Right ventricle myocardium superior (tissue), 1 donor: Measurements from ENCODE around the gene CYP1A1. TPM values are rescaled to one million over a fixed set of nuclear protein-coding genes. Genes with fewer than 3 reads are reported as not detected.
A peak's percentile ranks its signal among the peaks of the same experiment; 100 is the strongest.
"Not testable (repeated sequence)": the region's sequence is repeated elsewhere in the genome, so short reads cannot be mapped to it uniquely, and the experiment has no call there.

Experiments used
- ATAC-seq: fragments of 200-7000 bp; cut with Tn5 transposase; one replicate; pipeline ENCODE4 v1.9.1; 2020; ENCODE audit warnings: mild to moderate bottlenecking; ENCODE audit not compliant: poor library complexity
- DNase-seq: peaks from one replicate; pipeline ENCODE4 v3.0.0-alpha.2; 2020
- intact Hi-C: fragments of 100-400 bp; cut with DNase I; formaldehyde crosslinking; loops from one replicate; pipeline ENCODE4 v1.11.2; 2022
- total RNA-seq: library from RNA; stranded (reverse); fragmentation: NEBNext Ultra II Directional; extraction: Animal tissue kit (Norgen Biotek cat#: 25700); gene quantifications from one replicate; pipeline ENCODE4 v1.2.1, GENCODE V29; 2021
- donor health status: DM: no; HTN: yes; CAD: no; lungs with severe emphysema.

CYP1A1 gene
- total RNA-seq, 1 donor from 2014 or later: 0.30 TPM

GRCh38 chr15:74746389-74746788 lies 21.1 kb upstream of the CYP1A1 start:
- DNase-seq (no peak), ATAC-seq (no peak)
- intact Hi-C loops: no loop called here

- intact Hi-C loops: no loop called here
- ATAC-seq (no peak), DNase-seq (no peak)
Measured at GRCh38 chr15:74742422-74742821, 17.1 kb upstream of the CYP1A1 start.

DNA sequence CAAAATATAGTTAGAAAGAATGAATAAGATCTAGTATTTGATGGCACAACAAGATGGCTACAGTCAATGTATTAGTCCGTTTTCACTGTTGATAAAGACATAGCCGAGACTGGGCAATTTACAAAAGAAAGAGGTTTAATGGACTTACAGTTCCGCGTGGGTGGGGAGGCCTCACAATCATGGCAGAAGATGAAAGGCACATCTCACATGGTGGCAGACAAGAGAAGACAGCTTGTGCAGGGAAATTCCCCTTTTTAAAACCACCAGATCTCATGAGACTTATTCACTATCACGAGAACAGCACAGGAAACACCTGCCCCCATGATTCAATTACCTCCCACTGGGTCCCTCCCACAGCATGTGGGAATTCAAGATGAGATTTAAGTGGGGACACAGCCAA lies 12.9 kb upstream of the CYP1A1 start:
- DNase-seq, intact Hi-C loops, ATAC-seq: not testable (repeated sequence)

DNA sequence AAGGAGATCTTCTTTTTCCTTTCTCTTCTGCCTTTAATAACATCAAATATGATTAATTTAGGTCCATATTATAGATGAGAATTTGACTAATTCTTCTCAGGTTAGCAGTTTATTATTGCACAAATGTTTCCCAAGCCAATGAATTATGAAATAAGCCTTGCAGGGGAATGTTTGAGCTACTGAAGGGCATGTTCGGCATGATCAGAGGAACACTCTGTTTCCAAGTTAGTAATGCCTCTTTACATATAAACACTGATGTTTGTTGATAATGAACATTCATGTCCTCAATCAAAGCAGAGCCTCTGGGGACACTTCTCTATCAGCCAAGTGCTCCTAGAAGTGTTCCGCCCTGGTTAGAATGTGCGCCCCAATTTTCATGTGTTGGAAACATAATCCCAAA lies 10.0 kb upstream of the CYP1A1 start:
- intact Hi-C loops: no loop called here
- no peak for ATAC-seq
- DNase-seq: no peak

GRCh38 chr15:74733269-74733668 lies 7.9 kb upstream of the CYP1A1 start:
- DNase-seq (no peak), ATAC-seq (no peak)
- intact Hi-C loops: no loop called here

DNA sequence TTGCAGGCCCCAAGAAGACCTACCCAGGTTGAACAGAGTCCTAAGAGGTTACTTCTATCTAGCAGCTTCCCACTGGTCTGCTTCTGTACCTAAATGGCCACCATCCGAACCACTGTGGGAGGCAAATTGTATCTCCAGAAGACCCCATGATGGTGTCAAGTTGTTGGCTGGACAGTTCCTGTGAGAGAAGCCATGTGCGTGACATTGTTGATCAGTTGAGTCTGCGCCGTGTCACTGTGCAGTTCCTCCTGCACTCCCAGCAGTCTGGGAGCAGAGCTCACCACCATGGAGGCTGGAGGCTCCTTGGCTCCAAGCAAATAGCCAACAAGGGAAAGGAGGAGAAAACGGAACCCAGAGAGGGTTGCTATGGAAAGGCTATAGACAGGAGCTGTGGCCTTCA lies 7.5 kb upstream of the CYP1A1 start:
- DNase-seq: no peak
- ATAC-seq: no peak
- intact Hi-C loops: no loop called here

DNA sequence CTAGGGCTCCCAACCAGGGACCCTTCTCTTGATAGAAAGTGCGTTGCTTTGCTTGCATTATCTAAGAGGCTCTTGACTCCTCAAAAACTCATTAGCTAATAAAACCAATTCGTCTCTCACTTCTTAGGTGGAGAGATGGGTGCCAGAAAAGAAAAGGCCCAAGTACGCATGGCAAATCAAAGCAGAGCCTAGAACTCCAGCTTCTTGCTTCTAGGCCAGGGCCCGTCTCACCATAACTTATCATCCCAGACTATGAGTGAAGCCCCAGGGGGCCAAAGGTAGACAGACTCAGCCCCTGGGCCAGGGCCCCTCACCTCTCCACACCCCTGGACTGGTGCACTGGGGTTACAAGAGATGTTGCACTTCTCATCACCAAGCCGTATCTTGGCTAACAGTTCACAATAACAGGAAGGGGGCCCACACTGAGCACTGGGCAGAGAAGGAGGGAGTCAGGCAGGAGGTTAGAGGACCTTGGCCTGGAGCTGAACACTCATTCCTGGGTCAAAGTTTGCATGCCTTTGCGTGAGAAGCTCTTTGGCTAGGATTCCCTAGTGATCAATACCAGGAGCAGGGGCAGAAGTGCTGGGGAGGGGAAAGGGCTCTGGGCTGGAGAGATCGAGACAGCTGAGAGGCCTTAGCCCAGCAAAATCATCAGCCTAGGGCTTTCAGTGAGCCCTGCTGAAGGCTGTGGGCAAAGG lies 5.4 kb upstream of the CYP1A1 start:
- no peak for ATAC-seq
- intact Hi-C loops: no loop called here
- DNase-seq: no peak

DNA sequence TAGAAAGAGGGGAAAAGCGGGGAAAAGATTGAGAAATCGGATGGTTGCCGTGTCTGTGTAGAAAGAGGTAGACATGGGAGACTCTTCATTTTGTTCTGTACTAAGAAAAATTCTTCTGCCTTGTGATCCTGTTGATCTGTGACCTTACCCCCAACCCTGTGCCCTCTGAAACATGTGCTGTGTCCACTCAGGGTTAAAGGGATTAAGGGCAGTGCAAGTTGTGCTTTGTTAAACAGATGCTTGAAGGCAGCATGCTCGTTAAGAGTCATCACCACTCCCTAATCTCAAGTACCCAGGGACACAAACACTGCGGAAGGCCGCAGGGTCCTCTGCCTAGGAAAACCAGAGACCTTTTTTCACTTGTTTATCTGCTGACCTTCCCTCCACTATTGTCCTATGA lies 4.0 kb upstream of the CYP1A1 start:
- ATAC-seq, DNase-seq, intact Hi-C loops: not testable (repeated sequence)

GRCh38 chr15:74728699-74729098 lies 3.4 kb upstream of the CYP1A1 start:
- intact Hi-C loops, ATAC-seq, DNase-seq: not testable (repeated sequence)

DNA sequence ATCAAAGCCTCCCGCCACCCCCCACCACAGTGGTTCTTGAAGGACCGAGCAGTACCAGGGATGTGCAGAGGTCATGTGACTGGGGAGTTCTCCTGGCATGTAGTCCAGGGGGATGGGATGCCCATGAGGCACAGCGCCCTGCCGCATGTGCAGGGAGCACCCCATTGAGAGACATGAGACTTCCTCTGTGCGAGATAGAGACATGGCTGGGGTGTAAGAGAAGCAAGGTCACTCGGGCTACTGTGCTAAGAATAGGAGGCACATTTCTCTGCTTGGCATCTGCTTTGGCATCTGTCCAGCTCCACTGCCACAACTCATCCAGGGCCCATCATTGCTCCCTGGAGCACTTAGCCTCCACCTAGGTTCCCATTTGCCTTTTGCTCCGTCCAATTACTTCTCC lies 2.4 kb upstream of the CYP1A1 start:
- peak; percentile 56 for DNase-seq
- ATAC-seq: peak; percentile 81
- intact Hi-C loops: no loop called here

- no peak for ATAC-seq
- intact Hi-C loops: no loop called here
- no peak for DNase-seq
Measured at GRCh38 chr15:74726774-74727164, 1.4 kb upstream of the CYP1A1 start.

- ATAC-seq: peak; percentile 77
- intact Hi-C loops: no loop called here
- peak; percentile 71 for DNase-seq
Measured at GRCh38 chr15:74725845-74726773, 781 bp upstream of the CYP1A1 start.

- no peak for DNase-seq
- ATAC-seq: no peak
- intact Hi-C loops: no loop called here
Measured at GRCh38 chr15:74724570-74725224, 631 bp downstream of the CYP1A1 start.

- intact Hi-C loops: no loop called here
- ATAC-seq (peak; percentile 22), DNase-seq (no peak)
Measured at GRCh38 chr15:74723754-74724334, 1.5 kb downstream of the CYP1A1 start.

GRCh38 chr15:74723187-74723586 lies 2.1 kb downstream of the CYP1A1 start:
- ATAC-seq (no peak), DNase-seq (no peak)
- intact Hi-C loops: no loop called here

DNA sequence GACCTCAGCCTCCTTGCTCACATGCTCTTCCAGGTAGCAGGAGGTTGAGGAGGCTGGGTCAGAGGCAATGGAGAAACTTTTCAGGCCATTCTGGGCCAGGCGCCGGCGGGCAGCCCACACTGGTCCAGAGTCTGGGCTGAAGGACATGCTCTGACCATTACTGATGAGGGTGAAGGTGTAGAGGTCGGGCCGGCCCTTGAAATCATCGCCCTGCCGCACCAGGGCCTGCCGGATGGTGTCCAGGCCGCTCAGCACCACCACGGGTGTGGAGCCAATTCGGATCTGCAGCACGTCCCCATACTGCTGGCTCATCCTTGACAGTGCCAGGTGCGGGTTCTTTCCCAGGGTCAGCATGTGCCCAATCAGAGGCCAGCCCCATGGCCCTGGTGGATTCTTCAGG lies 2.7 kb downstream of the CYP1A1 start:
- DNase-seq (no peak), ATAC-seq (no peak)
- intact Hi-C loops: no loop called here

DNA sequence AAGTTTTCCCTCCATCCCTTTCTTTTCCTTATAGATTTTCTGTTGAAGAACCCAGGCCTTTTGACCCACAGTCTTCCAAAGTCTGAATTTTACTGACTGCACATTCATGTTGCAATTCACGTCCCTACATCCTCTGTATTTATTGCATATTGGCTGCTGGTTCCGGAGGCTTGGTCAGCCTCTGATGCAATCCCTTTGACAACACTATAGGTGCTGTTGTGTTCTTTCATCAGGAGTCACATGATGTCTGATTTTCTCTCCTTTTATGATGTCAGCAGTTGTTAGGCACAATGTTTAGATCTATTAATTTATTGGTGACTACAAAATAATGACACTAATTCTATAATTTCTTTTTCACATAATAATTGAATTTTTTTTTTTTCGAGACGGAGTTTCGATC lies 8.7 kb downstream of the CYP1A1 start:
- ATAC-seq (no peak), DNase-seq (no peak)
- intact Hi-C loops: no loop called here

- ATAC-seq (no peak), DNase-seq (no peak)
- intact Hi-C loops: no loop called here
Measured at GRCh38 chr15:74712311-74712710, 13.0 kb downstream of the CYP1A1 start.
